ENCODE results near the gene TAC1. TPM values are rescaled to one million over a fixed set of nuclear protein-coding genes. Genes with fewer than 3 reads are reported as not detected.

Gene TAC1
- total RNA-seq, 1 experiment from 2014 or later = 26.2 TPM

Other genes starting within 250 kb of the TAC1 start
- gene ASNS, start 140.3 kb downstream of the TAC1 start, total RNA-seq (2014; rRNA removed; shearing (Covaris generic)) = 21.8 and 30.9 TPM in 2 replicates